Embryonic facial prominence (tissue), 1 donor: Measurements from ENCODE around the gene GSTM1.
"Not testable (repeated sequence)": the region's sequence is repeated elsewhere in the genome, so short reads cannot be mapped to it uniquely, and the experiment has no call there.

Source experiments
- DNase-seq: peaks from one replicate; pipeline ENCODE4 v3.0.0-alpha.2; 2016; ENCODE audit errors: extremely low spot score

The GSTM1 gene

GRCh38 chr1:109697066-109697465 is 9.4 kb downstream of the GSTM1 start:
- DNase-seq, result no peak

- DNase-seq, result not testable (repeated sequence)
Measured at GRCh38 chr1:109697861-109698260, 10.2 kb downstream of the GSTM1 start.

- DNase-seq, result not testable (repeated sequence)
Measured at GRCh38 chr1:109702940-109703339, 15.3 kb downstream of the GSTM1 start.

- DNase-seq, result no peak
Measured at GRCh38 chr1:109704173-109704572, 16.6 kb downstream of the GSTM1 start.

GRCh38 chr1:109705411-109705810 is 17.8 kb downstream of the GSTM1 start:
- DNase-seq, result no peak

GRCh38 chr1:109708949-109709348 is 21.3 kb downstream of the GSTM1 start:
- not testable (repeated sequence) for DNase-seq

- DNase-seq, result not testable (repeated sequence)
Measured at GRCh38 chr1:109709822-109710221, 22.2 kb downstream of the GSTM1 start.

GRCh38 chr1:109711593-109712320 is 24.1 kb downstream of the GSTM1 start, which contains the start of gene GSTM5:
Gene GSTM5 (plus strand): TSS chr1:109712251. CDS start chr1:109712313, 62 bp downstream.
- not testable (repeated sequence) for DNase-seq

GRCh38 chr1:109712321-109712864 is 24.8 kb downstream of the GSTM1 start:
- DNase-seq, result no peak

- DNase-seq, result no peak
Measured at GRCh38 chr1:109713636-109714035, 26.0 kb downstream of the GSTM1 start.

GRCh38 chr1:109714661-109715372 is 27.2 kb downstream of the GSTM1 start:
- DNase-seq, result no peak

- DNase-seq, result no peak
Measured at GRCh38 chr1:109716121-109716520, 28.5 kb downstream of the GSTM1 start.

- DNase-seq, result no peak
Measured at GRCh38 chr1:109716570-109717090, 29.0 kb downstream of the GSTM1 start.

- no peak for DNase-seq
Measured at GRCh38 chr1:109717729-109718128, 30.1 kb downstream of the GSTM1 start.

GRCh38 chr1:109718495-109718894 is 30.9 kb downstream of the GSTM1 start:
- no peak for DNase-seq

- no peak for DNase-seq
Measured at GRCh38 chr1:109719337-109719837, 31.8 kb downstream of the GSTM1 start.

GRCh38 chr1:109721042-109721441 is 33.4 kb downstream of the GSTM1 start:
- no peak for DNase-seq

- DNase-seq, result no peak
Measured at GRCh38 chr1:109721971-109722370, 34.4 kb downstream of the GSTM1 start.

- DNase-seq, result no peak
Measured at GRCh38 chr1:109722908-109723691, 35.5 kb downstream of the GSTM1 start.

- no peak for DNase-seq
Measured at GRCh38 chr1:109724933-109725332, 37.3 kb downstream of the GSTM1 start.

- no peak for DNase-seq
Measured at GRCh38 chr1:109725510-109725909, 37.9 kb downstream of the GSTM1 start.

GRCh38 chr1:109726007-109726406 is 38.4 kb downstream of the GSTM1 start:
- DNase-seq, result no peak
